WTC11 (cell line): Measurements from ENCODE around the gene NHLRC3. TPM values are rescaled to one million over a fixed set of nuclear protein-coding genes. Genes with fewer than 3 reads are reported as not detected.

Experiments
- ATAC-seq: fragments of 200-7000 bp; cut with Tn5 transposase; 2 replicates; pipeline ENCODE4 v1.10.0; 2021; ENCODE audit warnings: mild to moderate bottlenecking, moderate library complexity
- CTCF ChIA-PET: fragments of 300-600 bp; sonication (Branson Sonifier 250); formaldehyde crosslinking; loops from one replicate; lab custom pipeline; 2021; ENCODE audit warnings: antibody characterized with exemption; lab: Charles Lee
- POLR2A ChIA-PET: fragments of 350-600 bp; sonication (Branson Sonifier 250); formaldehyde crosslinking; loops from one replicate; lab custom pipeline; 2021; ENCODE audit warnings: antibody characterized with exemption; lab: Charles Lee
- DNase-seq: peaks from one replicate; pipeline ENCODE4 v3.0.0; 2021; ENCODE audit warnings: low spot score
- H3K27ac Mint-ChIP-seq: 2 replicates; pipeline ENCODE4 v1.8.0; 2021; ENCODE audit warnings: mixed read lengths
- H3K27me3 Mint-ChIP-seq: 2 replicates; pipeline ENCODE4 v1.8.0; 2021; ENCODE audit warnings: low read depth, mild to moderate bottlenecking, moderate library complexity, mixed read lengths
- H3K36me3 Mint-ChIP-seq: 2 replicates; pipeline ENCODE4 v1.8.0; 2021; ENCODE audit warnings: mixed read lengths
- H3K4me1 Mint-ChIP-seq: 2 replicates; pipeline ENCODE4 v1.8.0; 2022; ENCODE audit warnings: mixed read lengths
- H3K4me3 Mint-ChIP-seq: 2 replicates; pipeline ENCODE4 v1.8.0; 2021; ENCODE audit warnings: mild to moderate bottlenecking, moderate library complexity, mixed read lengths
- H3K9me3 Mint-ChIP-seq: 2 replicates; pipeline ENCODE4 v1.8.0; 2021; ENCODE audit warnings: mixed read lengths
- AFF4 ChIP-seq: sonication (generic); formaldehyde crosslinking; IDR thresholded peaks from 2 replicates; pipeline ENCODE4 v1.8.1; 2023; ENCODE audit warnings: mild to moderate bottlenecking, missing genetic modification reagents, borderline replicate concordance
- ARID4B ChIP-seq: sonication (generic); formaldehyde crosslinking; IDR thresholded peaks from 2 replicates; pipeline ENCODE4 v1.8.0; 2023; ENCODE audit warnings: missing genetic modification reagents, mild to moderate bottlenecking, borderline replicate concordance
- CTCF ChIP-seq: fragments of 200-600 bp; IDR thresholded peaks from 2 replicates; pipeline ENCODE4 v1.8.0; 2022; ENCODE audit warnings: antibody characterized with exemption
- FOXP1 ChIP-seq: sonication (generic); formaldehyde crosslinking; IDR thresholded peaks from 2 replicates; pipeline ENCODE4 v1.8.0; 2022; ENCODE audit warnings: missing genetic modification reagents, mild to moderate bottlenecking, moderate library complexity, borderline replicate concordance
- GABPB1 ChIP-seq: sonication (generic); formaldehyde crosslinking; IDR thresholded peaks from 2 replicates; pipeline ENCODE4 v1.8.1; 2023; ENCODE audit warnings: mild to moderate bottlenecking, missing genetic modification reagents
- JUN ChIP-seq: sonication (generic); formaldehyde crosslinking; IDR thresholded peaks from 2 replicates; pipeline ENCODE4 v1.8.0; 2023; ENCODE audit warnings: mild to moderate bottlenecking, missing genetic modification reagents
- KAT7 ChIP-seq: sonication (generic); formaldehyde crosslinking; IDR thresholded peaks from 2 replicates; pipeline ENCODE4 v1.8.1; 2023; ENCODE audit warnings: missing genetic modification reagents, mild to moderate bottlenecking, borderline replicate concordance
- NFATC4 ChIP-seq: fragments of 250-450 bp; sonication (Bioruptor Pico); IDR thresholded peaks from 2 replicates; pipeline ENCODE4 v1.9.0; 2021; ENCODE audit warnings: mild to moderate bottlenecking
- NR1H2 ChIP-seq: sonication (generic); formaldehyde crosslinking; IDR thresholded peaks from 2 replicates; pipeline ENCODE4 v1.9.0; 2021; ENCODE audit warnings: mild to moderate bottlenecking, moderate library complexity, missing genetic modification reagents
- PRRX2 ChIP-seq: fragments of 250-450 bp; sonication (Bioruptor Pico); IDR thresholded peaks from 2 replicates; pipeline ENCODE4 v1.8.0; 2021; ENCODE audit warnings: mild to moderate bottlenecking
- SOX15 ChIP-seq: fragments of 250-450 bp; sonication (Bioruptor Pico); IDR thresholded peaks from 2 replicates; pipeline ENCODE4 v1.9.0; 2021; ENCODE audit warnings: mild to moderate bottlenecking
- ZNF121 ChIP-seq: sonication (generic); formaldehyde crosslinking; IDR thresholded peaks from 2 replicates; pipeline ENCODE4 v1.8.0; 2023; ENCODE audit warnings: missing genetic modification reagents
- total RNA-seq: library from RNA; stranded (reverse); gene quantifications from 3 replicates; pipeline ENCODE4 v1.2.3, GENCODE V29; 2021
- TF ChIP-seq, protein P1 (sequence below): fragments of 250-450 bp; sonication (Bioruptor Pico); IDR thresholded peaks from 2 replicates; pipeline ENCODE4 v1.9.0; 2021; ENCODE audit warnings: mild to moderate bottlenecking, borderline replicate concordance
- TF ChIP-seq, protein P2 (sequence below): fragments of 250-450 bp; sonication (Bioruptor Pico); IDR thresholded peaks from 2 replicates; pipeline ENCODE4 v1.9.0; 2021; ENCODE audit warnings: moderate library complexity, mild to moderate bottlenecking, inconsistent platforms, borderline replicate concordance
- TF ChIP-seq, protein P3 (sequence below): sonication (generic); formaldehyde crosslinking; conservative IDR thresholded peaks from 2 replicates; pipeline ENCODE4 v1.8.1; 2023; ENCODE audit warnings: mild to moderate bottlenecking, low read depth, missing genetic modification reagents, moderate library complexity

NHLRC3 gene
- total RNA-seq, 1 experiment from 2014 or later: 18.8 TPM

GRCh38 chr13:39025433-39025839, 12.8 kb upstream of the NHLRC3 start:
- ATAC-seq (peak; percentile 34), DNase-seq (no peak)
- no peak overlapping the region for H3K4me3 Mint-ChIP-seq
- ChIA-PET CTCF (interaction anchor here (1.1 kb wide), 1 partner anchor 11 kb away, joined by 3 read pairs; no protein-coding TSS in a partner anchor), POLR2A (interaction anchor here (1.1 kb wide), 1 partner anchor 12 kb away, joined by 4 read pairs; the partner anchor contains the start of gene PROSER1)
- H3K27me3 Mint-ChIP-seq: no peaks in the 10 kb centered on the region
- peaks cover 69% of the 10 kb centered on the region for H3K4me1 Mint-ChIP-seq
- peak overlapping the region; percentile 99 for H3K27ac Mint-ChIP-seq
- no peak for TF ChIP-seq PRRX2 (CRISPR knock-in tag)
- TF ChIP-seq, protein P1, sequence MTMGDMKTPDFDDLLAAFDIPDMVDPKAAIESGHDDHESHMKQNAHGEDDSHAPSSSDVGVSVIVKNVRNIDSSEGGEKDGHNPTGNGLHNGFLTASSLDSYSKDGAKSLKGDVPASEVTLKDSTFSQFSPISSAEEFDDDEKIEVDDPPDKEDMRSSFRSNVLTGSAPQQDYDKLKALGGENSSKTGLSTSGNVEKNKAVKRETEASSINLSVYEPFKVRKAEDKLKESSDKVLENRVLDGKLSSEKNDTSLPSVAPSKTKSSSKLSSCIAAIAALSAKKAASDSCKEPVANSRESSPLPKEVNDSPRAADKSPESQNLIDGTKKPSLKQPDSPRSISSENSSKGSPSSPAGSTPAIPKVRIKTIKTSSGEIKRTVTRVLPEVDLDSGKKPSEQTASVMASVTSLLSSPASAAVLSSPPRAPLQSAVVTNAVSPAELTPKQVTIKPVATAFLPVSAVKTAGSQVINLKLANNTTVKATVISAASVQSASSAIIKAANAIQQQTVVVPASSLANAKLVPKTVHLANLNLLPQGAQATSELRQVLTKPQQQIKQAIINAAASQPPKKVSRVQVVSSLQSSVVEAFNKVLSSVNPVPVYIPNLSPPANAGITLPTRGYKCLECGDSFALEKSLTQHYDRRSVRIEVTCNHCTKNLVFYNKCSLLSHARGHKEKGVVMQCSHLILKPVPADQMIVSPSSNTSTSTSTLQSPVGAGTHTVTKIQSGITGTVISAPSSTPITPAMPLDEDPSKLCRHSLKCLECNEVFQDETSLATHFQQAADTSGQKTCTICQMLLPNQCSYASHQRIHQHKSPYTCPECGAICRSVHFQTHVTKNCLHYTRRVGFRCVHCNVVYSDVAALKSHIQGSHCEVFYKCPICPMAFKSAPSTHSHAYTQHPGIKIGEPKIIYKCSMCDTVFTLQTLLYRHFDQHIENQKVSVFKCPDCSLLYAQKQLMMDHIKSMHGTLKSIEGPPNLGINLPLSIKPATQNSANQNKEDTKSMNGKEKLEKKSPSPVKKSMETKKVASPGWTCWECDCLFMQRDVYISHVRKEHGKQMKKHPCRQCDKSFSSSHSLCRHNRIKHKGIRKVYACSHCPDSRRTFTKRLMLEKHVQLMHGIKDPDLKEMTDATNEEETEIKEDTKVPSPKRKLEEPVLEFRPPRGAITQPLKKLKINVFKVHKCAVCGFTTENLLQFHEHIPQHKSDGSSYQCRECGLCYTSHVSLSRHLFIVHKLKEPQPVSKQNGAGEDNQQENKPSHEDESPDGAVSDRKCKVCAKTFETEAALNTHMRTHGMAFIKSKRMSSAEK (CRISPR knock-in tag): 0 out of 2 replicates have a peak, but pooled peaks have one; percentile 29
- H3K9me3 Mint-ChIP-seq: no peaks in the 10 kb centered on the region
- H3K36me3 Mint-ChIP-seq: peaks cover 65% of the 10 kb centered on the region

DNA sequence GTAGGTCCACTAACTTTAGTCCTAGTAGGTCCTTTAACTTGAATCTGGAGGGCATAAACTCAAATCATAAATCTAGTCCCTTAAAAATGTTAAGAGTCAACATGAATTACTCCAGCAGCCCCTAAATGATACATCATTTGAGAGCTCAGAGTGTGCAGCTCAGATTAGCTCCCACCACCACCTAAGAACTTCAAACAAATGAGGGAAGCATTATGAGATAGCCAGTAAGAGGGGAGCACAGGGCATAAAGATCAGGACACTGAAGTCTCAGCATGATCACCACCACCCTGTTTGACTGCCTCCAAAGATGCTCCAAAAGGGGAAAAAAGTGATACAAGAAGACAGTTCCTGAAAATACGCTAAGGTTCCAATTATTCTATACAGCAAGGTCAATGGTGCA, 6.1 kb upstream of the NHLRC3 start:
- 0 out of 2 replicates have a peak overlapping the region, but pooled peaks have one; percentile 5 for H3K27ac Mint-ChIP-seq
- ATAC-seq: no peak
- H3K27me3 Mint-ChIP-seq: no peaks in the 10 kb centered on the region
- H3K9me3 Mint-ChIP-seq: no peaks in the 10 kb centered on the region
- ChIA-PET CTCF (no interaction called here), POLR2A (interaction anchor here (0.5 kb wide), 1 partner anchor 186 kb away, joined by 4 read pairs; no protein-coding TSS in a partner anchor)
- DNase-seq: no peak
- H3K4me3 Mint-ChIP-seq: no peak overlapping the region
- peaks cover 42% of the 10 kb centered on the region for H3K4me1 Mint-ChIP-seq
- H3K36me3 Mint-ChIP-seq: peaks cover 23% of the 10 kb centered on the region
- TF ChIP-seq FOXP1 (CRISPR knock-in tag): no peak
- TF ChIP-seq ARID4B: no peak
- no peak for TF ChIP-seq AFF4
- TF ChIP-seq CTCF: no peak
- no peak for TF ChIP-seq KAT7 (CRISPR knock-in tag)
- TF ChIP-seq SOX15: no peak
- TF ChIP-seq NFATC4 (CRISPR knock-in tag): no peak
- TF ChIP-seq NR1H2 (CRISPR knock-in tag): no peak
- no peak for TF ChIP-seq GABPB1 (CRISPR knock-in tag)
- no peak for TF ChIP-seq JUN (CRISPR knock-in tag)
- no peak for TF ChIP-seq ZNF121 (CRISPR knock-in tag)
- TF ChIP-seq, protein P2, sequence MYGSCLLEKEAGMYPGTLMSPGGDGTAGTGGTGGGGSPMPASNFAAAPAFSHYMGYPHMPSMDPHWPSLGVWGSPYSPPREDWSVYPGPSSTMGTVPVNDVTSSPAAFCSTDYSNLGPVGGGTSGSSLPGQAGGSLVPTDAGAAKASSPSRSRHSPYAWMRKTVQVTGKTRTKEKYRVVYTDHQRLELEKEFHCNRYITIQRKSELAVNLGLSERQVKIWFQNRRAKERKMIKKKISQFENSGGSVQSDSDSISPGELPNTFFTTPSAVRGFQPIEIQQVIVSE (CRISPR knock-in tag): no peak
- TF ChIP-seq, protein P3, sequence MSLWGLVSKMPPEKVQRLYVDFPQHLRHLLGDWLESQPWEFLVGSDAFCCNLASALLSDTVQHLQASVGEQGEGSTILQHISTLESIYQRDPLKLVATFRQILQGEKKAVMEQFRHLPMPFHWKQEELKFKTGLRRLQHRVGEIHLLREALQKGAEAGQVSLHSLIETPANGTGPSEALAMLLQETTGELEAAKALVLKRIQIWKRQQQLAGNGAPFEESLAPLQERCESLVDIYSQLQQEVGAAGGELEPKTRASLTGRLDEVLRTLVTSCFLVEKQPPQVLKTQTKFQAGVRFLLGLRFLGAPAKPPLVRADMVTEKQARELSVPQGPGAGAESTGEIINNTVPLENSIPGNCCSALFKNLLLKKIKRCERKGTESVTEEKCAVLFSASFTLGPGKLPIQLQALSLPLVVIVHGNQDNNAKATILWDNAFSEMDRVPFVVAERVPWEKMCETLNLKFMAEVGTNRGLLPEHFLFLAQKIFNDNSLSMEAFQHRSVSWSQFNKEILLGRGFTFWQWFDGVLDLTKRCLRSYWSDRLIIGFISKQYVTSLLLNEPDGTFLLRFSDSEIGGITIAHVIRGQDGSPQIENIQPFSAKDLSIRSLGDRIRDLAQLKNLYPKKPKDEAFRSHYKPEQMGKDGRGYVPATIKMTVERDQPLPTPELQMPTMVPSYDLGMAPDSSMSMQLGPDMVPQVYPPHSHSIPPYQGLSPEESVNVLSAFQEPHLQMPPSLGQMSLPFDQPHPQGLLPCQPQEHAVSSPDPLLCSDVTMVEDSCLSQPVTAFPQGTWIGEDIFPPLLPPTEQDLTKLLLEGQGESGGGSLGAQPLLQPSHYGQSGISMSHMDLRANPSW (CRISPR knock-in tag): no peak
